Upper lobe of right lung (tissue), 1 donor: Measurements from ENCODE around the gene TRAPPC3L. TPM values are rescaled to one million over a fixed set of nuclear protein-coding genes. Genes with fewer than 3 reads are reported as not detected.

Experiments
- ATAC-seq: fragments of 200-7000 bp; cut with Tn5 transposase; one replicate; pipeline ENCODE4 v1.9.1; 2020; ENCODE audit warnings: mild to moderate bottlenecking, moderate library complexity
- DNase-seq: peaks from one replicate; pipeline ENCODE4 v3.0.0-alpha.2; 2020
- H3K27ac ChIP-seq: fragments of 200-600 bp; one replicate; pipeline ENCODE4 v1.8.0; 2022
- H3K27me3 ChIP-seq: fragments of 200-600 bp; one replicate; pipeline ENCODE4 v1.8.0; 2022; ENCODE audit warnings: mild to moderate bottlenecking
- H3K36me3 ChIP-seq: fragments of 200-600 bp; one replicate; pipeline ENCODE4 v1.8.0; 2022
- H3K4me1 ChIP-seq: fragments of 200-600 bp; one replicate; pipeline ENCODE4 v1.8.0; 2022
- H3K4me3 ChIP-seq: fragments of 200-600 bp; one replicate; pipeline ENCODE4 v1.8.0; 2022; ENCODE audit warnings: mild to moderate bottlenecking
- H3K9me3 ChIP-seq: fragments of 200-600 bp; one replicate; pipeline ENCODE4 v1.8.0; 2022
- intact Hi-C: fragments of 100-400 bp; cut with DNase I; formaldehyde crosslinking; loops from one replicate; pipeline ENCODE4 v1.11.0; 2022
- total RNA-seq: library from RNA; stranded (reverse); fragmentation: NEBNext Ultra II Directional; extraction: Animal tissue kit (Norgen Biotek cat#: 25700); gene quantifications from one replicate; pipeline ENCODE4 v1.2.1, GENCODE V29; 2021
- TF ChIP-seq, protein P1 (sequence below): fragments of 200-600 bp; IDR thresholded peaks from one replicate; pipeline ENCODE4 v1.8.0; 2022; ENCODE audit warnings: antibody characterized with exemption
- donor health status: DM: no; HTN: yes; CAD: no; lungs with severe emphysema.

The TRAPPC3L gene
- total RNA-seq, 1 donor from 2014 or later: 0.64 TPM

DNA sequence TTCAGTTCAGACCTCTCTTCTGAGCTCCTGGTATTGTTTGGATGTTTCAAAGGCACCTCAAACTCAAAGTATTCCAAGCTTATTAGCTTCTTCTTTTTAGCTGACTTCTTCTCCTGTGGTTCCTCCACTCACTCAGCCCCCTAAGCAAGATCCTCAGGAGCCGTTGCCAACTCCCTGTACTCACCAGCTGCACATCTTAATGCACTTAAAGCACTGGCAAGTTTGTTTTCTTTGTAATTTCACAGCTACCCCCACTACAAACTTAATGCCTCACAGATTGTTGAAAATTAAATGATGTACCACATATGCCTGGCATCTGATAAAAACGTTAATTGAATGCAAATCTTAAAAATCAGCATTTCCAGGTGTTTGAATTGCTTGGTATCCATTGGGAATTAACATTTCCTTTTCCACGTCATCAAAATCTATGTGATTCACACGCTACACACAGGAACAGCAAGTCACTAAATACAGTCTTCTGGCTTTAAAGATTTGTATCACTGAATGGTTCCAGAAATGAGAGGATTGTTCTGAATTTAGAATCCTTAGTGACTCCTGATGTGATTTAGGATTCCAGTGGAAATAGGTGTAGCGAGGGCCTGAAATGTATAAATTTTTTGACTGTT is 59.8 kb downstream of the TRAPPC3L start:
- DNase-seq: no peak
- H3K4me1 ChIP-seq: no peaks in the 10 kb centered on the region

DNA sequence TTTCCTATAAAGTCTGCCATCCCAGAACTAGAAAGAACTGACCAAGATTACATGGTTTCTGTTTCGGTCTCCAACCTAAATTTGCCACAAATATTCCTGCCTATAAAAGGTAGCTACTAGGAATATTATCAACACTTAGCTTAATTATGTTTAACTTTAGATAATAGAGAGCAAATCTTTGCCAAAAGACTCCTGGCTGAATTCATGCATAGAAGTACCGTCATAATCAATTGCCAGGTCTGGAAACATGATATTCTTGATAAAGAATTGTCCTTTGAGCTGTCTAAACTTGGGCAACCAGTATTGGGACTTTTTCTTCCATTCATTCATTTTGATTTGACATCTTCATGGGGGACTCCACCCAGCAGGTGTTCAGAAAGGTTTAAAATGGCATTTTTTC is 61.9 kb downstream of the TRAPPC3L start:
- TF ChIP-seq, protein P1, sequence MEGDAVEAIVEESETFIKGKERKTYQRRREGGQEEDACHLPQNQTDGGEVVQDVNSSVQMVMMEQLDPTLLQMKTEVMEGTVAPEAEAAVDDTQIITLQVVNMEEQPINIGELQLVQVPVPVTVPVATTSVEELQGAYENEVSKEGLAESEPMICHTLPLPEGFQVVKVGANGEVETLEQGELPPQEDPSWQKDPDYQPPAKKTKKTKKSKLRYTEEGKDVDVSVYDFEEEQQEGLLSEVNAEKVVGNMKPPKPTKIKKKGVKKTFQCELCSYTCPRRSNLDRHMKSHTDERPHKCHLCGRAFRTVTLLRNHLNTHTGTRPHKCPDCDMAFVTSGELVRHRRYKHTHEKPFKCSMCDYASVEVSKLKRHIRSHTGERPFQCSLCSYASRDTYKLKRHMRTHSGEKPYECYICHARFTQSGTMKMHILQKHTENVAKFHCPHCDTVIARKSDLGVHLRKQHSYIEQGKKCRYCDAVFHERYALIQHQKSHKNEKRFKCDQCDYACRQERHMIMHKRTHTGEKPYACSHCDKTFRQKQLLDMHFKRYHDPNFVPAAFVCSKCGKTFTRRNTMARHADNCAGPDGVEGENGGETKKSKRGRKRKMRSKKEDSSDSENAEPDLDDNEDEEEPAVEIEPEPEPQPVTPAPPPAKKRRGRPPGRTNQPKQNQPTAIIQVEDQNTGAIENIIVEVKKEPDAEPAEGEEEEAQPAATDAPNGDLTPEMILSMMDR: no peak
- no peaks in the 10 kb centered on the region for H3K4me1 ChIP-seq
- no peak overlapping the region for H3K4me3 ChIP-seq
- DNase-seq: no peak
- ATAC-seq: no peak
- intact Hi-C loops: no loop called here
- H3K27me3 ChIP-seq: no peaks in the 10 kb centered on the region
- H3K36me3 ChIP-seq: no peaks in the 10 kb centered on the region
- no peaks in the 10 kb centered on the region for H3K9me3 ChIP-seq
- H3K27ac ChIP-seq: no peak overlapping the region

More for the DNA sequence above, 59.8 kb downstream of the TRAPPC3L start:
- Histone ChIP-seq H3K27me3 (no peaks in the 10 kb centered on the region), H3K4me3 (no peak overlapping the region), H3K9me3 (no peaks in the 10 kb centered on the region), H3K27ac (no peak overlapping the region), H3K36me3 (no peaks in the 10 kb centered on the region)
- intact Hi-C loops: no loop called here
- no peak for ATAC-seq
- TF ChIP-seq, protein P1: no peak

DNA sequence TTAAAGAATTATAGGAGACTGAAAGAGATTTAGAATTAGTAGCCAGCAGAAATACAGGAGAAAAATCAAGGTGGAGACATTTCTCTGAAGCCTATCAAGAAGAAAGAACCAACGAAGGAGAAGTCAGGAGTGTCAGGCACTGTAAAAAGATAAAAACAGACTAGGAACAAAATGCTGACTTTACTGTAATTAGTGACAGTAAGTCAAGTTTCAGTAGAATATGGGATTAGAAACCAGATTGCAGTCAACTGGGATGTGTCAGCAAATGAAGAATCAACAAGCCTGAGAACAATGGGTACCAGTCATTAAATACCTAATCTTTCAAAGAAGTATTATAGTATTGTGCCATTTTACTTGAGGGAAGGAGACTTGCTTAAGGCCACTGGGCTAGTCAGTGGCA is 62.7 kb downstream of the TRAPPC3L start:
- TF ChIP-seq, protein P1: no peak
- Histone ChIP-seq H3K4me1 (no peaks in the 10 kb centered on the region), H3K27ac (no peak overlapping the region), H3K36me3 (no peaks in the 10 kb centered on the region), H3K27me3 (no peaks in the 10 kb centered on the region), H3K4me3 (no peak overlapping the region), H3K9me3 (no peaks in the 10 kb centered on the region)
- intact Hi-C loops: no loop called here
- DNase-seq: no peak
- no peak for ATAC-seq

DNA sequence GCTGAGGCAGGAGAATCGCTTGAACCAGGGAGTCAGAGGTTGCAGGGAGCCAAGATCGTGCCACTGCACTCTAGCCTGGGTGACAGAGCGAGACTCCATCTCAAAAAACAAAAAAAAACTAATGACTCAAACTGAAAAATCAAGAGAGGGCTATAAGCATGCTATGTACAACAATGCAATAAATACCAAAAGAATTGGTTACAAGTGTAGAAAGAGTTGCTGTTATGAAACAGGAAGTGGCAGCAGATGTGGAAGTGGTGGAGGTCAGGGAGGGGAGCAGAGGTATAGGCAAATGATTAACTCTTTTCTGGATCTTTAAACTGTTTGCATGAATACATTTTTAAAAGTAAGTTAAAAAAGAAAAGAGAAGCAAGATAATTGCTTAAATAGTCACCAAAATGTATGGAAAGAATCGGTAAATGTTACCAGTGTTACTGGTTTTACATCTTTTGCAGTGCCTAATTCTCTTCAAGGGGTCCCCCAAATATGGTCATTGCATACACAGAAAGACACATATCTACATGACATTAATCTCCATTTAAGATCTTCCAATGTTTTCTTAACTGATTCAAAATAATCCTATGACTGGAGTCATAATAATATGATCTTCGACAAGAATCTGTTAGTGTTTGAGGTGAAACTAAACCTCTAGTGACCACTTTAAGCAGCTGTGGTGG is 69.3 kb downstream of the TRAPPC3L start:
- TF ChIP-seq, protein P1: no peak
- no peaks in the 10 kb centered on the region for H3K36me3 ChIP-seq
- no peak overlapping the region for H3K27ac ChIP-seq
- ATAC-seq (peak; percentile 82), DNase-seq (no peak)
- H3K27me3 ChIP-seq: peaks cover 1% of the 10 kb centered on the region
- no peaks in the 10 kb centered on the region for H3K9me3 ChIP-seq
- intact Hi-C loops: no loop called here
- H3K4me1 ChIP-seq: no peaks in the 10 kb centered on the region
- no peak overlapping the region for H3K4me3 ChIP-seq

DNA sequence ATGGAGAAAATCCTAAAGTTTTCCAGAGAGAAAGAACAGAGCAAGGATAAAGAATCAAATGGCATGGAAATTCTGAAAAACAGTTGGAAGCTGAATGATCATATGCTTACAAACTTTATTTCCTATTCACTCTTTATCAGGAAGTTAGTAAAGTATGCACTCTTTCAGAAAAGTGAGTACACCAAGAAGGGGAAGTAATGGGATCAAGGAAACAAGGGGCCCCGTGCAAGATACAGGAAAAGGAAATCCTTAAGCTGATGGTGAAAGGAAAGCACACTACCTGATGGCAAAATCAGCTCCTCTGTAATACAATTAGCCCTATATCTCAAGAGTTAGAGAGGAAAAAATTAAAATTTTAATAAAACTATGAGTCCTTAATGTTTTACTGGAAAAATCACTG is 70.3 kb downstream of the TRAPPC3L start:
- H3K27ac ChIP-seq: no peak overlapping the region
- H3K4me1 ChIP-seq: no peaks in the 10 kb centered on the region
- TF ChIP-seq, protein P1: no peak
- H3K9me3 ChIP-seq: no peaks in the 10 kb centered on the region
- DNase-seq (no peak), ATAC-seq (peak; percentile 49)
- peaks cover 6% of the 10 kb centered on the region for H3K27me3 ChIP-seq
- H3K36me3 ChIP-seq: no peaks in the 10 kb centered on the region
- intact Hi-C loops: no loop called here
- H3K4me3 ChIP-seq: no peak overlapping the region
